ES-I3 (cell line): ENCODE data around the gene SOS2.

ENCODE experiments used
- H3K36me3 ChIP-seq: 2 replicates; pipeline ENCODE4 v1.6.1; 2013; ENCODE audit warnings: mild to moderate bottlenecking, low read length, control low read depth, moderate library complexity; ENCODE audit not compliant: insufficient read depth
- H3K4me1 ChIP-seq: 2 replicates; pipeline ENCODE4 v1.6.1; 2013; ENCODE audit warnings: mild to moderate bottlenecking, control low read depth, low read length; ENCODE audit not compliant: insufficient read depth
- H3K9ac ChIP-seq: 2 replicates; pipeline ENCODE4 v1.6.1; 2013; ENCODE audit warnings: low read depth, mild to moderate bottlenecking, low read length, moderate library complexity
- H3K9me3 ChIP-seq: 2 replicates; pipeline ENCODE4 v1.6.1; 2013; ENCODE audit warnings: mild to moderate bottlenecking, low read length, moderate library complexity; ENCODE audit not compliant: control insufficient read depth, insufficient read depth

The SOS2 gene

DNA sequence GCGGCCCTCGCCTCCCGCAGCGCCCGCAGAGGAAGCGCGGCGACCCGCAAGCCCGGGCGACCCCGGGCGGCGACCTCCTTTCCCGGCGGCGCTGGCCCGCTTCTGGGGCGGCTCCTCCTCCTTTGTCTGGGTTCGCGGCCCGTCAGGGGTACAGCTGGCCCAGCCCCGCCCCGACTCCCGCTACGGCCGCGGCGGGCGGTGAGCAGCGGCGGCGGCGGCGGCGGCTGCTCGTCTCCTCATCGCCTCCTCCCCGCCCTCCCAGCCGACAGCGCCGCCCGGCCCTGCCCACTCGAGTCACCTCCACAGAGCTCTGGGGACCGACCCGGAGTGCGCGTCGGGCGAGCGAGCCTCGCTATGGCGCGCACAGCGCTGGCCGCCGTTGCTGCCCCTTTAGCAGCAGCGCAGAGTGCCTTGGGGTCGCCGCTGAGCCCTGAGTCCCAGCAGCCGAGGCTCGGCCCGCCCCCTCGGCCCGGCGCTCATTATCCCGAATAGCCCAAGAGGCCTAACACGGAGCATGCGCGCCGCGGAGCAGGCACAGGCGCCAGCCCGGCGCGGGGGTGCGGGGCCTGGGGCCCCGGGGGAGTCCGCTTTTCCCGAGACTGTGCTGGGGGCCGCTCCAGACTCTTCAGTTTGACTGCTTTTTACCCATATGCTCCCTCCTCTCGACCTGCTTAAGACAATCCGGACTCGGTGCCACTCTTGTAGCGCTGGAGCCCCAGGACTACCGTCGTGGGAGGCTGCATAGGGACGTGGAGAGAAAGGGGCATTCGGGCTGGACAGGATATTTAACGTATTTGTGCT, at the start of gene SOS2:
SOS2 (minus strand) TSS at position 104 of the 801 bp plus-strand sequence. CDS start 295 bp downstream, outside the sequence.
- H3K36me3 ChIP-seq, result no peaks in the 10 kb centered on the region; the same call in 1 of the 2 replicates
- H3K9me3 ChIP-seq, result 0 out of 2 replicates have a peak, but pooled peaks cover 6% of the 10 kb centered on the region
- H3K4me1 ChIP-seq, result peaks cover 4% of the 10 kb centered on the region; the same call in 1 of the 2 replicates
- H3K9ac ChIP-seq, result peak within 1 kb of the TSS; percentile 81

DNA sequence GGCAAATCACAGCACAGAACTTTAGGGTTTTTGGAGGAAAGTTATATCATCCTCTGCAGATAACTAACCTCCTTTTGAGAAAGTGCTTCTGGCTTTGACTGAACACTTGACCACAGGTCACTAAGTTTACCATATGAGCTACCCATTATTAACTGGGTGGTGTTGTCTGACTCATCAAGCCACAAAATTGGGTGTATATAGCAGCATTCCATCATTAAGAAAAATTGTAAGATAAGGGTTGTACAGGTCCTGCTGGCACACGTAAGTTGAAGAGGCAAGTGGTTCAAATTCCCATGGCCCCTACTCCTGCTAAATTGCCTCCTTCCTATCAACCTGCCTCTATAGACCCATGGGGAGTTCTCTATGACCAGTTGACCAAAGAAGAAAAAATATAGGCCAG, 41.1 kb upstream of the SOS2 start:
- H3K9ac ChIP-seq, result no peak overlapping the region
- H3K36me3 ChIP-seq, result peaks cover 5% of the 10 kb centered on the region; the same call in 1 of the 2 replicates
- no peaks in the 10 kb centered on the region for H3K9me3 ChIP-seq
- no peaks in the 10 kb centered on the region for H3K4me1 ChIP-seq

DNA sequence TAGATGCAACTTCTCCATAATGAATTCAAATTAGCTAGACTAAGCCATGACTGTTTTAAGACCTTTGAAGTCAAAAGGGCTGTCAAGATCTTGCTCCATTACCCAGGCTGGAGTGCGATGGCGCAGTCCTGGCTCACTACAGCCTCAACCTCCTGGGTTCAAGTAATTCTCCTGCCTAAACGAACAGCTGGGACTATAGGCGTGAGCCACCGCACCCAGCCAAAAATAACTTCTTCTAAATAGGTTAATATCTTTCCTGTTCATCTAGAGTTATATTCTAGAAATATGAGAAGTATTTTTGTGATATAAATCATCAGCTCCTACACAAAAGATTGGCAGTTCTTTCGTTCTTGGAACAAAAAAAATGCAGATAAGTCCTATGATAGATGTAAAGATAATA, 39.6 kb upstream of the SOS2 start:
- H3K9me3 ChIP-seq, result no peaks in the 10 kb centered on the region
- H3K9ac ChIP-seq, result no peak overlapping the region
- H3K36me3 ChIP-seq, result peaks cover 5% of the 10 kb centered on the region; the same call in 1 of the 2 replicates
- H3K4me1 ChIP-seq, result no peaks in the 10 kb centered on the region

DNA sequence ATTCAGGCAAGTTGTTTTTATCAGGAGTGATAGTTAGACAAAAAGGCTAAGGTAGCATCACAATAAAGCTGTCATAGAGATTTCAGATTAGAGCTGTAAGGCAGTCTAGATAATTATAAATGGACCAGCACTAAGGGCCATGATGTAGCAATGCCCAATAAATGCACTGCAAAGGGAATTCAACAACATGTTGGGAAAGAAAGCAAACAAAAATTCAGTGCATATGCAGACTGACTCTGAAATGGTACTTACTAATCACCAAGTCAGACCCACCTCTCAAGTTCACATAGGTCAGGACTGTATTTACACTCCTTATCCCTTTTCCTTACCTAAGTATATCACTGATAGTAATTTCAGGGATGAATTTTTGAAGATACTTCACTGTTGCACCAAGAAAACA, 33.7 kb upstream of the SOS2 start:
- no peak overlapping the region for H3K9ac ChIP-seq
- no peaks in the 10 kb centered on the region for H3K4me1 ChIP-seq
- H3K36me3 ChIP-seq, result peaks cover 5% of the 10 kb centered on the region; the same call in 1 of the 2 replicates
- no peaks in the 10 kb centered on the region for H3K9me3 ChIP-seq

DNA sequence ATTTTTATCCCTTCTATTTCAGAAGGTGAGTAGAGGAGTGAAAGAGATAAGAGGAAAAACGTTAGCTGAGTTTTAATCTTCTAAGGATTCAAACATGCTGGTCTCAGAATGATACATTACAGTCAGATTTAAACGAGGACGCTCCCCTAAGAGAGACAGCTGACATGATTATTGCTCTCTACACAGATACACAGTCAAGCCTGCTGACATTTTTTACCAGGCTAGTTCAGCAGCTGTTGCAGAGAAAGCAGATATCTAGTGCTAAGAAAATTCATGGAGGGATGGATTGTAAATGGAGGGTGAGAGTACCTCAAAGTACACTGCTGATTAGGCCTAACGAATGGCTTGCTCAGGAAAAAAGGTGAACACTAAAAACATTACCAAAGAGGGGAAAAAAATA, 31.9 kb upstream of the SOS2 start:
- H3K9ac ChIP-seq, result no peak overlapping the region
- no peaks in the 10 kb centered on the region for H3K4me1 ChIP-seq
- H3K9me3 ChIP-seq, result no peaks in the 10 kb centered on the region
- no peaks in the 10 kb centered on the region for H3K36me3 ChIP-seq

DNA sequence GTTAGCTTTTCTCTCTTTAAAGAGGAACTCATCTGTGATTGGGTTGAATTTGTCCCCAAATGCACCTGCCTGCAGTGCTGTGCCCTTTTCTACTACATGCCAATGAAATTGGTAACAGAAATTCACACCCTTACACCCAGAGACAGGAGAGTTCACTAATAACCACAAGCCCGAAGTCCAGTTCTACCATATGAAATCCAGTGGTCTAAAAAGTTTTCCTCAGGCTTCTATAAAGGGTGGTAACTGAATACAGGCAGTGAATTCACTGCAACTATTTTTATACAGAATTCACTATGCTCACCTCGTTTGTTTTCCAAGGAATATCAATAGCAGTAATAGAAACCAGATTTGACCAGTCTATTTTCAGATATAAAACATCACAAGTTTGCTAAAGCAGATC, 31.5 kb upstream of the SOS2 start:
- H3K9me3 ChIP-seq, result no peaks in the 10 kb centered on the region
- no peak overlapping the region for H3K9ac ChIP-seq
- H3K4me1 ChIP-seq, result no peaks in the 10 kb centered on the region
- H3K36me3 ChIP-seq, result no peaks in the 10 kb centered on the region

DNA sequence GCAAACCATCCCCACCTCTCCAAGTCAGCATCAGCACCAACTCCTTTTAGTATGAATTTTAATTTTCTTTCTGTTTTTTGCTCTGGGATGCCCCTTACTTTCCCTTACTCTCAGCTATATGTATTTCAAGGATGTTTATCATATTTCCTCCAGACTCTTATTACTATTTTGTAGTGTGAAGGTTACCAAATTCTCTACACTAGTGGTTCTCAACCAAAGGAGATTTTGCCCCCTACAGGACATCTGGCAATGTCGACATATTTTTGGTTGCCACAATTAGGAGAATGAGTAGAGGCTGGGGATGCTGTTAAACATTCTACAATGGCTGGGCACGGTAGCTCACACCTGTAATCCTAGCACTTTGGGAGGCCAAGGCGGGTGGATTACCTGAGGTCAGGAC, 29.1 kb upstream of the SOS2 start:
- Histone ChIP-seq H3K36me3 (no peaks in the 10 kb centered on the region), H3K9me3 (no peaks in the 10 kb centered on the region), H3K4me1 (no peaks in the 10 kb centered on the region), H3K9ac (no peak overlapping the region)

DNA sequence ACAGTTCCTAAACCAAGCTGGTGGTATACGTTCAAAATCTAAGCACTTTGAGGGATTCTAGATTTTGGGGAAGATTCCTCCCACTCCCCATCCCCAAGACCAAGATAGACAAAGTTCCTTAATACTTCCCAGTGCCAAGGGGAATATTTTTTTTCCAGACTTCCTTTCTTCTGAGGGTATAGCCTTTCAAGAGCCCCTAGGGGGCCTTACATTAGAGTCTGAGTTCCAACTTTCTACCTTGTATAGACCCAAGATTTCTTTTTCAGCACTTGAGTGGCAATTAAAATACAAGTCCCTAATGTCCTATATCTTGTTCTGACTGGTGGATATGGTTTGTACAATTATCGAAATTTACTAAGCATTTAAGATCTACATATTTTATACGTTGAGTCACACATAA, 28.7 kb upstream of the SOS2 start:
- Histone ChIP-seq H3K4me1 (no peaks in the 10 kb centered on the region), H3K9ac (no peak overlapping the region), H3K36me3 (no peaks in the 10 kb centered on the region), H3K9me3 (no peaks in the 10 kb centered on the region)

DNA sequence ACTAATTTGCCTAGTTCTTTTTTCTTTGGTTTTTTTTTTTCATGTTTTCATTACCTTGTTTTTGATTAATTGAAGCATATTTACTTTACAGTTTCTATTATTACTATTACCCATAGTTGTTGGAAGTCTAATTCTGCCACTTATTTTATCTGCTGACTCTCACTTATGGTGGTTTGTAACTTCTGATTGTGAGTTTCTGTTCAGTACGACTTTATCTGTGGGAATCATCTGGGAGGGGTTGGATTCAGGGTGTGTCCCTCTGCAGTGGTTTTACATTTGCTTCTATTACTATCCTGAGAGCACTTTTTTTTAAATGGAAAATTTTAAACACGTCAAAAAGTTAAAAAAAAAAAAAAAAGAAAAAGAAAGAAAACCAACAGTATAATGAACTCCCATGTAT, 26.4 kb upstream of the SOS2 start:
- Histone ChIP-seq H3K4me1 (no peaks in the 10 kb centered on the region), H3K36me3 (no peaks in the 10 kb centered on the region), H3K9me3 (no peaks in the 10 kb centered on the region), H3K9ac (no peak overlapping the region)

DNA sequence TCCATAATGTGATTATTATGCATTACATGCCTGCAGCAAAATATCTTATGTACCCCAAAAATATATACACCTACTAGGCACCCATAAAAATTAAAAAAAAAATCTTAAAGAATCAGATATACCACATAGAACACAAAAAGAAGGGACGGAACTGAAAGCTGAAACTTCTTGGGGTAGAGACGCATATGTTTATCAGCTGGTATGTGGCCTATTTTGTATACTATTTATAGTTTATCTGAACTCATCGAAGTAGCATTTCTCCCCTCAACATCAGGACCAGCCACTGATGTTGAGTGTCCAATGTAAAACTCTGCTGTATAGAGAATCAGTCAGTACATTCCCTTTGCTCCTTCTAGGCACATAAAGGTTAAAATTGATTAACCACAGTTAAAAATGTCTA, 22.9 kb upstream of the SOS2 start:
- Histone ChIP-seq H3K9me3 (no peaks in the 10 kb centered on the region), H3K36me3 (no peaks in the 10 kb centered on the region), H3K4me1 (peaks cover under 1% of the 10 kb centered on the region; the same call in 1 of the 2 replicates), H3K9ac (no peak overlapping the region)

DNA sequence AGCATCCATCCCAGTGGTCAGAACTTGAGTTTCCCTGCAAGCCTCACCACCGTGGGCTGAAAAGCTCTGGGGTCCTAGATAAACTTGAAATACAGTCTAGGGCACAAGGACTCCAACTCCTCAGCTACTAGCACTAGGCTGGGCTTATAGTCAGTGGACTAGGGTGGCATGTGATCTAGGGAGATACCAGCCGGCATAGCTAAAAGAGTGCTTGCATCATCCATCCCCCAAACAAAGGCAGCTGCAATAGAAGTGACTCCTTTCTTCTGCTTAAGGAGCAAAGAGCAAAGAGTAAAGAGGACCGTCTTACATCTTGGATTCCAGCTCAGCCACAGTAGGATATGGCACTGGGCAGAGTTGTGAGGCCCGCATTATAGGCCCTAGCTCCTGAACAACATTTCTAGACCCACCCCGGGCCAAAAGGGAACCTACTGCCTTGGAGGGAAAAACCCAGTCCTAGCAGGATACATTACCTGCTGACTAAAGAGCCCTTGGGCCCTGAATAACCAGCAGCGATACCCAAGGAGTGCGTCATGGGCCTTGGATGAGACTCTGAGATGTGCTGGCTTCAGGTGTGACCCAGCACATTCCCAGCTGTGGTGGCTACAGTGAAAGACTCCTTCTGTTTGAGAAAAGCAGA, 17.9 kb upstream of the SOS2 start:
- no peaks in the 10 kb centered on the region for H3K9me3 ChIP-seq
- peaks cover 5% of the 10 kb centered on the region; the same call in 1 of the 2 replicates for H3K4me1 ChIP-seq
- no peaks in the 10 kb centered on the region for H3K36me3 ChIP-seq
- H3K9ac ChIP-seq, result no peak overlapping the region

DNA sequence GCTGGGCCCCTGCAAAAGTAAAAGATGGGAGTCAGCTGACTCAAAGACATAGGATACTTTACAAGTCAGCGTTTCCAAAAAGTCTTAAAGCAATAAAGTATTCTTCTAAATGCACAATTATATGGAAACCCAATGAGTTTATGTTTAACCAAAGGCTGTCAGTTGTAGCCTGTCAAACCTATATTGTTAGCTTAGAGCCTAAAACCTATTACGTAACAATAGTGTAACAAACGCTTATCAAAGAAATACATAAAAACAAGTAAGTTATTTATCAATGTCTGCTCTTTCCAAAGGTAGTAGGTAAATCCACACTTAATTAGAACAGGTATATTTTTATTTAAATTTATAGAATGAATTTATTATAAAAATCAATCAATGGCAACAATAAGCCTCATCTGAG, 15.9 kb upstream of the SOS2 start:
- H3K4me1 ChIP-seq, result peaks cover 5% of the 10 kb centered on the region; the same call in 1 of the 2 replicates
- H3K36me3 ChIP-seq, result no peaks in the 10 kb centered on the region
- H3K9ac ChIP-seq, result no peak overlapping the region
- H3K9me3 ChIP-seq, result no peaks in the 10 kb centered on the region

DNA sequence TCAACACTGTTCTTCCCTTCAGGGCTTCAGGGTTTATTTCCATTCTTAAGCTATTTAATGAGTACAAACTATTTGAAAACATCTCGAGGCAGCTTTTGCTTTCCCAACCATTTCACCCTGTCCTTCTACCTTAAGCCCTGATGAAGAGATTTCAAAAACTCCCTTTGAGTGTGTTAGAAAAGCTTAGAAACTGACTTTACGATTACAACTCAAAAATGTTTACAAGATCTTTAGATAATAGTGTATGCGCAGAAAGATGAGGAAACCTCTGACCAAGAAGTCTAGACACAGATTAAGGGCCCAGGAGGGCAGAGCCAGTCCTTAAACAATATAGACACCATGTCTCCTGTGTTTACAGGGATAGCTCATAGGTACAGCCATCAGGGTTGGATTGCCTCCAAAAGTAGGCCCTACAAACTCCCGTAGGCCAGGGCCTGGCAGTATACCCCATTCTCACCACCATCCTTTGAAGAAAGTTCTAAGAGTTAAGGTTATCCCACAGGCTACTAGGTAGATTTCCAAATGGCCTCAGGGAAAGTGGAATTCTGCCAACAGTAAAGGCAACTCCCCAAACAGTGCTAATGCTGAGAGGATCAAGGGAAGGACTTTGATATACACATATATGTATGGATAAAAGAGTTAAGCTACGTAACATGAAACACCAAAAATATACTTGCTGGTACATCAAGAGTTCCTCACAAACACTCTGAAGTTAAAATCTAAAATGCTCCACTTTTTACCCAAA, 11.4 kb upstream of the SOS2 start:
- Histone ChIP-seq H3K9me3 (no peaks in the 10 kb centered on the region), H3K36me3 (no peaks in the 10 kb centered on the region), H3K4me1 (no peaks in the 10 kb centered on the region), H3K9ac (no peak overlapping the region)

DNA sequence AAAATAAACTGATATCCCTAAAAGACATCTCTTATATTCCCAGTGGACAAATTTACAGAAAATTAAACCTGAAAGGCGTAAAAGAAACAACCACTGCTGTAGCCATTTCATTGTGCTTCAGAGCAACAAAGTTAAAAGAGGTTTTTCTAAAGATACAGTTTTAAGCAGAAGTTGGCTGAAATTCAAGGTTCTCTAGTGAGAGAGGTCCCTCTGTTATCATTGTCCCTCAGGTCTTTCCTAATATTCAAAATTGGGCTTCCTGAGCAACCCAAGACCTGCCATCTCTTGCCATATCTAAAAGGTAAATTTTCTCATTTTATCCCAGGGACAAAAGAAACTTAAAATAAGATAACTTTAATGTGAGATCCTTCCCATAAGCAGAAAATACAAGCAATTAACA, 10.7 kb upstream of the SOS2 start:
- Histone ChIP-seq H3K9me3 (no peaks in the 10 kb centered on the region), H3K4me1 (no peaks in the 10 kb centered on the region), H3K9ac (no peak overlapping the region), H3K36me3 (no peaks in the 10 kb centered on the region)
